GM12872 (cell line): ENCODE data around the gene VEGFA.
A peak's percentile ranks its signal among the peaks of the same experiment; 100 is the strongest.

Experiments used
- CTCF ChIP-seq: IDR thresholded peaks from 3 replicates; pipeline ENCODE4 v1.5.1; 2011; ENCODE audit warnings: low read depth, mild to moderate bottlenecking, low read length, moderate library complexity; ENCODE audit not compliant: insufficient read depth

The VEGFA gene

GRCh38 chr6:43766964-43767461 is 3.0 kb upstream of the VEGFA start:
- no peak for TF ChIP-seq CTCF

- no peak for TF ChIP-seq CTCF
Observed at GRCh38 chr6:43767553-43768505, 2.2 kb upstream of the VEGFA start.

GRCh38 chr6:43768506-43768860 is 1.5 kb upstream of the VEGFA start:
- no peak for TF ChIP-seq CTCF

- TF ChIP-seq CTCF = no peak
Observed at GRCh38 chr6:43768983-43769525, 957 bp upstream of the VEGFA start.

- TF ChIP-seq CTCF = no peak
Observed at GRCh38 chr6:43770372-43771209, 580 bp downstream of the VEGFA start.

- TF ChIP-seq CTCF = 0 out of 3 replicates have a peak, but pooled peaks have one; percentile 10
Observed at GRCh38 chr6:43771210-43771857, 1.3 kb downstream of the VEGFA start.
